ENCODE measurements around the gene ANKK1. TPM values are rescaled to one million over a fixed set of nuclear protein-coding genes. Genes with fewer than 3 reads are reported as not detected.

The ANKK1 gene
- total RNA-seq, 4 donors from 2014 or later: 0.30 to 2.1 (median 1.7) TPM

DNA sequence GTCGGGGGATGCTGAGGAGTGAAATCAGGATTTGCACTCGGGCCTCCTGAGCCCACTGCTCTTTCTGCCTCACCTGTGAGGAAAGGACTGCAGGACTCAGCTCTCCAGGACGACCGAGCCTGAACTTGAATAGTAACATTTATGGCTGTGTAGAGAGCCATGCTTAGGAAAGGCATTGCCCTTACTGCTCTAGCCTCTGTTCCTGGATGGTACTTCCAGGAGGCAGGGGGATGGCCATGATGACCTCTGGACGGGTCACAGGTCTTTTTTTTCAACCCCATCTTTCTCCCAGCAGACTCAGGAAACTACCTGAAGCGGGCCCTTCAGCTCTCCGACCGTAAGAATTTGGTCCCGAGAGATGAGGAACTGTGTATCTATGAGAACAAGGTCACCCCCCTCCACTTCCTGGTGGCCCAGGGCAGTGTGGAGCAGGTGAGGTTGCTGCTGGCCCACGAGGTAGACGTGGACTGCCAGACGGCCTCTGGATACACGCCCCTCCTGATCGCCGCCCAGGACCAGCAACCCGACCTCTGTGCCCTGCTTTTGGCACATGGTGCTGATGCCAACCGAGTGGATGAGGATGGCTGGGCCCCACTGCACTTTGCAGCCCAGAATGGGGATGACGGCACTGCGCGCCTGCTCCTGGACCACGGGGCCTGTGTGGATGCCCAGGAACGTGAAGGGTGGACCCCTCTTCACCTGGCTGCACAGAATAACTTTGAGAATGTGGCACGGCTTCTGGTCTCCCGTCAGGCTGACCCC, 11.3 kb downstream of the ANKK1 start:
- Histone ChIP-seq H3K4me1 (no peaks in the 10 kb centered on the region), H3K27ac (no peak overlapping the region), H3K36me3 (peaks cover 0 to 17% (median 0%) of the 10 kb centered on the region in 3 donors), H3K4me3 (no peak overlapping the region), H3K27me3 (no peaks in the 10 kb centered on the region), H3K9me3 (no peaks in the 10 kb centered on the region)
- no peak for DNase-seq (ENCODE audit: low spot score in 2 of 2)
- TF ChIP-seq POLR2A (IDR thresholded peaks at IDR 0.05) (no peak), EP300 (IDR thresholded peaks at IDR 0.05) (no peak)
- TF ChIP-seq, protein P1, sequence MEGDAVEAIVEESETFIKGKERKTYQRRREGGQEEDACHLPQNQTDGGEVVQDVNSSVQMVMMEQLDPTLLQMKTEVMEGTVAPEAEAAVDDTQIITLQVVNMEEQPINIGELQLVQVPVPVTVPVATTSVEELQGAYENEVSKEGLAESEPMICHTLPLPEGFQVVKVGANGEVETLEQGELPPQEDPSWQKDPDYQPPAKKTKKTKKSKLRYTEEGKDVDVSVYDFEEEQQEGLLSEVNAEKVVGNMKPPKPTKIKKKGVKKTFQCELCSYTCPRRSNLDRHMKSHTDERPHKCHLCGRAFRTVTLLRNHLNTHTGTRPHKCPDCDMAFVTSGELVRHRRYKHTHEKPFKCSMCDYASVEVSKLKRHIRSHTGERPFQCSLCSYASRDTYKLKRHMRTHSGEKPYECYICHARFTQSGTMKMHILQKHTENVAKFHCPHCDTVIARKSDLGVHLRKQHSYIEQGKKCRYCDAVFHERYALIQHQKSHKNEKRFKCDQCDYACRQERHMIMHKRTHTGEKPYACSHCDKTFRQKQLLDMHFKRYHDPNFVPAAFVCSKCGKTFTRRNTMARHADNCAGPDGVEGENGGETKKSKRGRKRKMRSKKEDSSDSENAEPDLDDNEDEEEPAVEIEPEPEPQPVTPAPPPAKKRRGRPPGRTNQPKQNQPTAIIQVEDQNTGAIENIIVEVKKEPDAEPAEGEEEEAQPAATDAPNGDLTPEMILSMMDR (IDR thresholded peaks at IDR 0.05): no peak
- 86 to 87% methylated on average over 17 to 24 of the region's 24 CpGs for WGBS, 2 donors

DNA sequence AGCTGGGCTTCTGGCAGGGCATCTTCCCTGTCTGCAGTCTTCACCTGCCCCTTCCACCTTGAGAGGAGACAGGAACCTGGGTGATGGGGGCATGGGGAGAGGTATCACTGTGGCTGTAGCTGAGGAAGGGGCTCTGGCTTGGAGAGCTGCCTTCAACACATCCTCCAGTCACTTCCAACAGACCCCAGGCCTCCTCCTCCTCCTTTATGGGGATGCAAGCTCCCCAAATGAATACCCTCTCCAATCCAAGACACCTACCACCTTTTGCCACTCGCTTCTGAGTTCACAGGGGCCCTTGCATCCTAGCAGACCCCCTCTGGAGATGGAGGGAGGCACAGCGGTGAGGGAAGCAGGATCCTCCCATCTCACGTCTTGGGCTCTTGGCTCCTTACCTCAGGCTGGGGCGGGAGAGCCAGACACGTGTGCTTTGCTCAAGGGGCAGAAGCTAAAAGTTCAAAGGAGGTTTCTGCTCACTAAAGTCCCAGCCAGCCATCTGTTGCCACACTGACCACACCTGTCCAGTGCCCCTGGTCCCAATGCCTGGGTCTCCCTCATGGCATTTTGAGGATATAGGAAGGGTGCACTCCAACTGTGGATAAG, 13.2 kb downstream of the ANKK1 start:
- no peak overlapping the region for H3K4me3 ChIP-seq
- DNase-seq (ENCODE audit: low spot score in 2 of 2): no peak
- H3K36me3 ChIP-seq: peaks cover 0 to 17% (median 0%) of the 10 kb centered on the region in 3 donors
- no peaks in the 10 kb centered on the region for H3K27me3 ChIP-seq
- no peaks in the 10 kb centered on the region for H3K4me1 ChIP-seq
- H3K9me3 ChIP-seq: no peaks in the 10 kb centered on the region
- no peak for TF ChIP-seq EP300 (IDR thresholded peaks at IDR 0.05)
- TF ChIP-seq POLR2A (IDR thresholded peaks at IDR 0.05): no peak
- TF ChIP-seq, protein P1 (IDR thresholded peaks at IDR 0.05): no peak
- 80 to 85% methylated on average over 5 of the region's 5 CpGs for WGBS, 2 donors
- H3K27ac ChIP-seq: no peak overlapping the region

DNA sequence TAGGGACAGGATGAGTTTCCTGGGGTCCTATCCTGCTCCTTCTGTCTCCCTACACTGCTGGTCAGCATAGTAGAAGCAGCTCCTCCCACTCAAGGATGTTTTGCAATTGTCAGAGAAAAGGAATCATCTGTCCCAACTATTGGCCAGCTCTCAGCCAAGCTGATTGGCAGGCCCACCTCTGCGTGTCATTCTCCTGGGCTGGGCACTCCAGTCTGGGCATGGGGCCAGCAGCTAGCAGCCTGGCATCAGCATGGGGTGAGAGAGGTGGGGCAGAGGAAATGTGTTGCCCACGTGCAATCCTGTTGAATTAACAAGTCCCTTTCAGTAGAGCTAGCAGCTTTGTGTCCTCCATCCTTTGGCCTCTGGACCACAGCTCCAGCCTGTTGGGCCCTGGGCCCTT, 14.1 kb downstream of the ANKK1 start:
- Histone ChIP-seq H3K27me3 (no peaks in the 10 kb centered on the region), H3K4me1 (no peaks in the 10 kb centered on the region), H3K9me3 (no peaks in the 10 kb centered on the region), H3K36me3 (peaks cover 0 to 17% (median 0%) of the 10 kb centered on the region in 3 donors), H3K4me3 (no peak overlapping the region), H3K27ac (no peak overlapping the region)
- DNase-seq (ENCODE audit: low spot score in 2 of 2): no peak
- WGBS, 2 donors: 34 to 57% methylated on average over 1 to 2 of the region's 2 CpGs
- TF ChIP-seq EP300 (IDR thresholded peaks at IDR 0.05): no peak
- no peak for TF ChIP-seq POLR2A (IDR thresholded peaks at IDR 0.05)
- TF ChIP-seq, protein P1 (IDR thresholded peaks at IDR 0.05): no peak

DNA sequence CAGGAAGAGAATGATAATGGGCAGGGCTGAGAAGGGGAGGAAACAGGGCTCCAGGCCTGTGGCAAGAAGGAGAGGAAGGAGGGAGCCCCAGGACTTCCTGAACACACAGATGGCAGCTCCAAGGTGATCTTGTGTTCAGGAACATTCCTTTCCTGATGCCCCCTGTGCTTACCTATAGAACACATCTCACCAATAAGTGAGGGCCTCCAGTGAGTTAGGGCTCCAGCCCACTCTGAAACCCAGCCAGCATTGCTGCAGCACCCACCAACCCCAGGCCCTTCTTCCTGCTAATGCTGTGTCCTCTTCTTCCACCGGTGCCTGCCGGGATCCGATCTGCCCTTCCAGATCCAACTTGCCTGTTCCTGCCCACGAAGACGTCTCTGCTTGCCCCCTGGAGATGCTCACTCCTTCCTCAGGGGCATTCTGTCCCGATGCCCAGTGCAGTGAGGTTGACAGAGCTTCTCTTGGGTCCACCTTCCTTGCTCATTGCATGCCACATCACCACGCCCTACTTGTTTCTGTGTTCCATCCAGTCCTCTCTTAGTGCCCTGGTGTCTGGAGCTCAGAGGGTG, 17.4 kb downstream of the ANKK1 start:
- DNase-seq (ENCODE audit: low spot score in 2 of 2): no peak
- H3K9me3 ChIP-seq: no peaks in the 10 kb centered on the region
- H3K4me1 ChIP-seq: no peaks in the 10 kb centered on the region
- TF ChIP-seq, protein P1 (IDR thresholded peaks at IDR 0.05): no peak
- TF ChIP-seq POLR2A (IDR thresholded peaks at IDR 0.05): no peak
- no peak for TF ChIP-seq EP300 (IDR thresholded peaks at IDR 0.05)
- no peak overlapping the region for H3K4me3 ChIP-seq
- 87 to 91% methylated on average over 7 of the region's 7 CpGs for WGBS, 2 donors
- H3K27ac ChIP-seq: no peak overlapping the region
- H3K27me3 ChIP-seq: no peaks in the 10 kb centered on the region
- peaks cover 0 to 1% (median 0%) of the 10 kb centered on the region in 3 donors for H3K36me3 ChIP-seq
